Muscle of leg (tissue), 11 donors: ENCODE data around the gene DDX11. TPM values are rescaled to one million over a fixed set of nuclear protein-coding genes. Genes with fewer than 3 reads are reported as not detected.
"Not testable (repeated sequence)": the region's sequence is repeated elsewhere in the genome, so short reads cannot be mapped to it uniquely, and the experiment has no call there.

Experiments used
- DNase-seq: peaks from one replicate; pipeline ENCODE4 v3.0.0; 2013
- H3K27ac ChIP-seq: one replicate; pipeline ENCODE4 v1.5.1; 2013; ENCODE audit warnings: mild to moderate bottlenecking, low read length, control low read depth
- H3K27me3 ChIP-seq: one replicate; pipeline ENCODE4 v1.6.1; 2013; ENCODE audit warnings: low read length; ENCODE audit not compliant: control insufficient read depth, insufficient read depth
- H3K36me3 ChIP-seq: one replicate; pipeline ENCODE4 v1.6.1; 2013; ENCODE audit warnings: low read length; ENCODE audit not compliant: control insufficient read depth, insufficient read depth
- H3K4me1 ChIP-seq: one replicate; pipeline ENCODE4 v1.6.1; 2013; ENCODE audit warnings: low read length; ENCODE audit not compliant: control insufficient read depth, insufficient read depth
- H3K4me3 ChIP-seq: one replicate; pipeline ENCODE4 v1.5.1; 2013; ENCODE audit warnings: low read length, control low read depth
- H3K9me3 ChIP-seq: replicated peaks from 2 replicates; pipeline ENCODE4 v1.6.1; 2013; ENCODE audit warnings: low read depth, low read length; ENCODE audit not compliant: control insufficient read depth
- WGBS: methylation state at CpG from one replicate; pipeline ENCODE4 v1.1.5; 2013; ENCODE audit warnings: missing lambda C conversion rate; ENCODE audit not compliant: insufficient coverage; 5-methylcytosine and 5-hydroxymethylcytosine counted together
- polyA plus RNA-seq, 8 donors: library from polyadenylated mRNA; unstranded; fragments of 120-200 nt; gene quantifications; one replicate each; pipeline versions ENCODE4 v1.2.1 to v1.2.3, GENCODE V29; 2013; ENCODE audit warnings: inconsistent platforms in 1 of 8, low replicate concordance in 1 of 8; ENCODE audit not compliant: insufficient read length in 8 of 8, insufficient read depth in 1 of 8
- total RNA-seq: library from RNA; stranded (reverse); fragments of 120-200 nt; gene quantifications from one replicate; pipeline ENCODE4 v1.2.4, GENCODE V29; 2013

DDX11 gene
- total and polyA plus RNA-seq, 9 donors: 21.1 to 53.9 (median 29.2) TPM

- no peak for DNase-seq
- Histone ChIP-seq H3K27ac (no peak overlapping the region), H3K9me3 (no peaks in the 10 kb centered on the region), H3K36me3 (no peaks in the 10 kb centered on the region), H3K27me3 (peaks cover 38% of the 10 kb centered on the region), H3K4me1 (peaks cover 33% of the 10 kb centered on the region), H3K4me3 (peak overlapping the region; percentile 48)
- 42% methylated on average over 15 of the region's 34 CpGs for WGBS
These were observed 45.6 kb downstream of the DDX11 start for GRCh38 chr12:31119192-31119802.

GRCh38 chr12:31119803-31120211 lies 46.1 kb downstream of the DDX11 start:
- WGBS: 0% methylated on average over 3 of the region's 24 CpGs
- no peaks in the 10 kb centered on the region for H3K9me3 ChIP-seq
- H3K36me3 ChIP-seq: no peaks in the 10 kb centered on the region
- H3K4me3 ChIP-seq: no peak overlapping the region
- H3K27ac ChIP-seq: no peak overlapping the region
- H3K4me1 ChIP-seq: peaks cover 33% of the 10 kb centered on the region
- no peak for DNase-seq
- H3K27me3 ChIP-seq: peaks cover 38% of the 10 kb centered on the region

GRCh38 chr12:31120392-31121008 lies 46.8 kb downstream of the DDX11 start:
- Histone ChIP-seq H3K36me3 (no peaks in the 10 kb centered on the region), H3K9me3 (no peaks in the 10 kb centered on the region), H3K27me3 (peaks cover 38% of the 10 kb centered on the region), H3K4me3 (no peak overlapping the region), H3K27ac (no peak overlapping the region), H3K4me1 (peaks cover 33% of the 10 kb centered on the region)
- 24% methylated on average over 4 of the region's 26 CpGs for WGBS
- DNase-seq: no peak

DNA sequence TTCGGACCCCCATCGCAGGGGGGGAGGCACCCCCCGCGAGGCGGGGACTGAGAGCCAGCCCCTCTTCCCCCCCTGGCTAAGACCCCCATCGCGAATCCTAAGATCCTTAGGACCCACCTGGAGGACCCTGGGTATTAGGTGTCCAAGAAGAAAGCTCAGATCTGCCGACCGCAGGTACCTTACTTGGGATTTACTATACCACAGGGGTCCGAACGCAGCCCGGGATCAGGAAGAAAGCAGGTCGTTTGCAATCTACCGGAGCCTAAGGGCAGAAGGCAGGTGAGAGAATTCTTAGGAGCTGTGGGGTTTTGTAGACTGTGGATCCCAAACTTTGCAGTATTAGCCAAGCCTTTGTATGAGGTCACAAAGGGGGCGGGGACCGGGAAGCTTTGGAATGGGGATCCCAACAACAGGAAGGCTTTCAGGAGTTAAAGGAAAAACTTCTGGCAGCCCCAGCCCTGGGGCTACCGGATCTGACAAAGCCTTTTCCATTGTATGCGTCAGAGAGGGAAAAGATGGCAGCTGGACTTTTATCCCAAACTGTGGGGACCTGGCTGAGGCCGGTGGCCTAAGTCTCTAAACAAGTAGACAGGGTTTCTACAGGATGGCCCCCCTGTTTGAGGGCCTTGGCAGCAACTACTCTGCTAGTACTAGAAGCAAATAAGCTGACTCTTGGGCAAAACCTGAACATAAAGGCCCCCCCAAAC lies 47.5 kb downstream of the DDX11 start:
- not testable (repeated sequence) for DNase-seq, H3K36me3 ChIP-seq, H3K27ac ChIP-seq, H3K9me3 ChIP-seq, H3K4me3 ChIP-seq
- 60% methylated on average over 8 of the region's 19 CpGs for WGBS
- Histone ChIP-seq H3K4me1 (peaks cover 33% of the 10 kb centered on the region), H3K27me3 (peaks cover 38% of the 10 kb centered on the region)

- no peak for DNase-seq
- Histone ChIP-seq H3K4me3 (no peak overlapping the region), H3K27ac (no peak overlapping the region), H3K9me3 (no peaks in the 10 kb centered on the region), H3K27me3 (peaks cover 31% of the 10 kb centered on the region), H3K4me1 (peaks cover 28% of the 10 kb centered on the region), H3K36me3 (no peaks in the 10 kb centered on the region)
- no CpG with 5 or more reads among the region's 19 CpGs for WGBS
These were observed 48.8 kb downstream of the DDX11 start for GRCh38 chr12:31122481-31122880.

GRCh38 chr12:31124158-31124557 lies 50.5 kb downstream of the DDX11 start:
- peaks cover 12% of the 10 kb centered on the region for H3K4me1 ChIP-seq
- H3K9me3 ChIP-seq, DNase-seq, H3K4me3 ChIP-seq, H3K27ac ChIP-seq, H3K36me3 ChIP-seq: not testable (repeated sequence)
- WGBS: 22% methylated on average over 3 of the region's 8 CpGs
- H3K27me3 ChIP-seq: peaks cover 15% of the 10 kb centered on the region

DNA sequence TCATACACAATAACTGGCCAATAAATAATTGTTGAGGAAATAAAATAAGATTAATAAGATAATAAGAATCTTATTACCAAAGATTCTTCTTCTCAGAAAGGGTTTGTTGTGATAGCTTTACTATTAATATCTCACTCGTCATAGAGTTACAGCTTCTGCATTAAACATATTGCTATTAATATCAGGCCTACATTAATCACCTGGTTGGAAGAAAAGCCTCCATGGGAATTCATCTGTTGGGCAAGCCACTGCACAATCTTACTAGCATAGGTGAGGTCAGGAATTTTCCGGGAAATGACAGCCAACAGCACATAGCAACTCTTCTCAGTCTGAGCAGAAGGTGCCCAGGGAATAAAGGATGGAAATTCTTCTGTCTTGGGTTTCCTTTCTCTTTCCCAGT lies 51.5 kb downstream of the DDX11 start:
- DNase-seq, H3K4me3 ChIP-seq, H3K4me1 ChIP-seq, H3K27ac ChIP-seq, H3K9me3 ChIP-seq, H3K36me3 ChIP-seq, H3K27me3 ChIP-seq: not testable (repeated sequence)
- WGBS: no CpG with 5 or more reads among the region's 2 CpGs

- DNase-seq, H3K4me3 ChIP-seq, H3K27me3 ChIP-seq, H3K9me3 ChIP-seq, H3K27ac ChIP-seq, H3K4me1 ChIP-seq, H3K36me3 ChIP-seq: not testable (repeated sequence)
- no CpG with 5 or more reads among the region's 4 CpGs for WGBS
These were observed 53.7 kb downstream of the DDX11 start for GRCh38 chr12:31127209-31127848.

GRCh38 chr12:31136581-31136980 lies 62.9 kb downstream of the DDX11 start:
- DNase-seq, H3K4me1 ChIP-seq, H3K9me3 ChIP-seq, H3K27me3 ChIP-seq, H3K36me3 ChIP-seq, H3K27ac ChIP-seq, H3K4me3 ChIP-seq: not testable (repeated sequence)
- WGBS: no CpG with 5 or more reads among the region's 2 CpGs

- not testable (repeated sequence) for H3K27me3 ChIP-seq, H3K36me3 ChIP-seq, H3K9me3 ChIP-seq, DNase-seq, H3K4me3 ChIP-seq, H3K4me1 ChIP-seq, H3K27ac ChIP-seq
- WGBS: no CpG with 5 or more reads among the region's 9 CpGs
These were observed 71.1 kb downstream of the DDX11 start for GRCh38 chr12:31144768-31145167.
